GM19035 (cell line): ENCODE results near the gene APOM.
A peak's percentile ranks its signal among the peaks of the same experiment; 100 is the strongest.

ENCODE experiments used
- ATAC-seq: cut with Tn5 transposase; IDR thresholded peaks from one replicate; pipeline ENCODE4 v1.9.1; 2021; ENCODE audit not compliant: unreplicated experiment

Gene APOM

GRCh38 chr6:31655349-31656237 lies at the start of gene APOM:
APOM (plus strand) TSS chr6:31655894; CDS start chr6:31655967, 73 bp downstream.
- no peak for ATAC-seq

- ATAC-seq, result no peak
Observed at GRCh38 chr6:31607317-31607716, 48.4 kb upstream of the APOM start.

- ATAC-seq, result no peak
Observed at GRCh38 chr6:31609519-31610406, 45.9 kb upstream of the APOM start.

GRCh38 chr6:31610968-31611367 lies 44.7 kb upstream of the APOM start:
- ATAC-seq, result no peak

GRCh38 chr6:31614075-31614619 lies 41.5 kb upstream of the APOM start:
- ATAC-seq, result no peak

GRCh38 chr6:31614684-31615578 lies 40.8 kb upstream of the APOM start, which contains the start of gene AIF1:
AIF1 (plus strand) TSS chr6:31615234; CDS start chr6:31615330, 96 bp downstream.
- no peak for ATAC-seq

- no peak for ATAC-seq
Observed at GRCh38 chr6:31615748-31616147, 39.9 kb upstream of the APOM start.

GRCh38 chr6:31617010-31617409 lies 38.7 kb upstream of the APOM start:
- no peak for ATAC-seq

GRCh38 chr6:31619805-31620585 lies 35.7 kb upstream of the APOM start:
- ATAC-seq, result peak; percentile 80

GRCh38 chr6:31620586-31621319 lies 34.9 kb upstream of the APOM start, which contains the start of gene PRRC2A:
PRRC2A (plus strand) TSS chr6:31620715; CDS start chr6:31622790, 2,075 bp downstream.
- peak; percentile 41 for ATAC-seq

- no peak for ATAC-seq
Observed at GRCh38 chr6:31621320-31621939, 34.3 kb upstream of the APOM start.

- ATAC-seq, result no peak
Observed at GRCh38 chr6:31621991-31622390, 33.7 kb upstream of the APOM start.

GRCh38 chr6:31622684-31623091 lies 33.0 kb upstream of the APOM start:
- no peak for ATAC-seq

GRCh38 chr6:31624070-31624469 lies 31.6 kb upstream of the APOM start:
- ATAC-seq, result no peak

- ATAC-seq, result no peak
Observed at GRCh38 chr6:31626952-31627351, 28.7 kb upstream of the APOM start.

- ATAC-seq, result no peak
Observed at GRCh38 chr6:31627690-31628287, 27.9 kb upstream of the APOM start.

- ATAC-seq, result no peak
Observed at GRCh38 chr6:31629014-31629413, 26.7 kb upstream of the APOM start.
